HCT116 (cell line): ENCODE data around the gene PIP4K2C. TPM values are rescaled to one million over a fixed set of nuclear protein-coding genes. Genes with fewer than 3 reads are reported as not detected.

ENCODE experiments used
- ATAC-seq: fragments of 200-7000 bp; cut with Tn5 transposase; 2 replicates; pipeline ENCODE4 v1.9.1; 2020; ENCODE audit warnings: mild to moderate bottlenecking, moderate library complexity
- BruUV-seq: library from RNA; stranded (reverse); fragments of 400-500 nt; replicated peaks from 2 replicates; lab custom pipeline; 2021; lab: Mats Ljungman, UMichigan
- CTCF ChIA-PET: fragments of 300-600 bp; sonication (Branson Sonifier 250); formaldehyde crosslinking; loops from one replicate; lab custom pipeline; 2021; ENCODE audit warnings: antibody characterized with exemption; lab: Charles Lee
- POLR2A ChIA-PET: fragments of 300-600, 350-600 bp; sonication (Branson Sonifier 250); formaldehyde crosslinking; loops from one replicate; lab custom pipeline; 2021; ENCODE audit warnings: antibody characterized with exemption; lab: Charles Lee
- RAD21 ChIA-PET, 2 experiments: fragments of 300-600 bp; sonication (Branson Sonifier 250); formaldehyde crosslinking; loops; one replicate each; lab custom pipeline; 2023; ENCODE audit warnings: low total read pairs in 2 of 2; ENCODE audit not compliant: uncharacterized antibody in 2 of 2, unreplicated experiment in 2 of 2, low non-redundant PET in 1 of 2; lab: Charles Lee
- DNase-seq: peaks from one replicate; pipeline ENCODE4 v3.0.0-alpha.2; 2010; ENCODE audit warnings: low read depth, low spot score
- H2AFZ ChIP-seq: fragments of 200-600 bp; shearing (Covaris generic), sonication (generic); 2 replicates; pipeline ENCODE4 v1.6.1; 2017; ENCODE audit warnings: low read depth, mixed run types, mixed read lengths, antibody characterized with exemption, low read length; ENCODE audit not compliant: poor library complexity, severe bottlenecking
- H3K27ac ChIP-seq: 2 replicates; pipeline ENCODE4 v1.5.1; 2012; ENCODE audit warnings: low read depth, low read length
- H3K27me3 ChIP-seq: fragments of 200-600 bp; sonication (generic); 2 replicates; pipeline ENCODE4 v1.6.1; 2016; ENCODE audit warnings: mixed run types, low read length, mixed read lengths; ENCODE audit not compliant: insufficient read depth
- H3K36me3 ChIP-seq, 2 experiments: fragments of 200-500 bp in 1 of 2; fragments of 200-600 bp in 1 of 2; sonication (Bioruptor generic) in 1 of 2; sonication (generic) in 1 of 2; 2 replicates each; pipeline versions ENCODE4 v1.5.1 to v1.6.1; 2014 to 2016; ENCODE audit warnings: low read length in 2 of 2, inconsistent platforms in 1 of 2, mixed read lengths in 1 of 2, mixed run types in 1 of 2; ENCODE audit not compliant: insufficient read depth in 2 of 2, control insufficient read depth in 1 of 2
- H3K4me1 ChIP-seq, 2 experiments: fragments of 200-600 bp in 1 of 2; sonication (generic) in 1 of 2; 2 replicates each; pipeline versions ENCODE4 v1.5.1 to v1.6.1; 2012 to 2017; ENCODE audit warnings: low read length in 2 of 2, inconsistent platforms in 1 of 2, mild to moderate bottlenecking in 1 of 2, mixed read lengths in 1 of 2, mixed run types in 1 of 2, moderate library complexity in 1 of 2; ENCODE audit not compliant: insufficient read depth in 2 of 2, control insufficient read depth in 1 of 2
- H3K4me2 ChIP-seq: fragments of 200-600 bp; sonication (generic); 2 replicates; pipeline ENCODE4 v1.6.1; 2017; ENCODE audit warnings: mixed run types, low read length, mixed read lengths
- H3K4me3 ChIP-seq, 2 experiments: fragments of 200-600 bp in 1 of 2; sonication (generic) in 1 of 2; replicated peaks in 1 of 2; 2 replicates each; pipeline ENCODE4 v1.5.1; 2011 to 2016; ENCODE audit warnings: low read length in 2 of 2, control low read depth in 1 of 2, low read depth in 1 of 2, mild to moderate bottlenecking in 1 of 2, mixed read lengths in 1 of 2, mixed run types in 1 of 2
- H3K79me2 ChIP-seq: fragments of 200-600 bp; sonication (generic); 2 replicates; pipeline ENCODE4 v1.6.1; 2017; ENCODE audit warnings: mild to moderate bottlenecking, mixed run types, low read length, moderate library complexity, mixed read lengths; ENCODE audit not compliant: insufficient read depth
- H3K9ac ChIP-seq: fragments of 200-600 bp; sonication (generic); 2 replicates; pipeline ENCODE4 v1.6.1; 2016; ENCODE audit warnings: low read length, mixed read lengths
- H3K9me2 ChIP-seq: fragments of 200-600 bp; sonication (generic), shearing (Covaris generic); 2 replicates; pipeline ENCODE4 v1.6.1; 2017; ENCODE audit warnings: mixed run types, mild to moderate bottlenecking, moderate library complexity; ENCODE audit not compliant: insufficient read depth
- H3K9me3 ChIP-seq, 2 experiments: fragments of 200-500 bp in 1 of 2; fragments of 200-600 bp in 1 of 2; sonication (Bioruptor generic) in 1 of 2; sonication (generic) in 1 of 2; 2 replicates each; pipeline ENCODE4 v1.6.1; 2014 to 2017; ENCODE audit warnings: low read length in 2 of 2, mixed read lengths in 2 of 2, inconsistent platforms in 1 of 2, low read depth in 1 of 2, mild to moderate bottlenecking in 1 of 2, mixed run types in 1 of 2, moderate library complexity in 1 of 2; ENCODE audit not compliant: control insufficient read depth in 1 of 2, insufficient read depth in 1 of 2
- H4K20me1 ChIP-seq: fragments of 200-600 bp; sonication (generic), shearing (Covaris generic); 2 replicates; pipeline ENCODE4 v1.6.1; 2017; ENCODE audit warnings: mixed run types, mild to moderate bottlenecking, moderate library complexity; ENCODE audit not compliant: insufficient read depth
- CBX3 ChIP-seq: IDR thresholded peaks from 2 replicates; pipeline ENCODE4 v1.6.1; 2012; ENCODE audit warnings: low read depth
- CEBPB ChIP-seq: IDR thresholded peaks from 2 replicates; pipeline ENCODE4 v1.6.1; 2012; ENCODE audit warnings: low read depth
- ELF1 ChIP-seq: IDR thresholded peaks from 2 replicates; pipeline ENCODE4 v1.6.1; 2012; ENCODE audit warnings: low read depth, borderline replicate concordance
- EZH2 ChIP-seq: fragments of 200-600 bp; sonication (generic); IDR thresholded peaks from 2 replicates; pipeline ENCODE4 v1.6.1; 2017; ENCODE audit warnings: antibody characterized with exemption, mixed run types
- EZH2phosphoT487 ChIP-seq: fragments of 200-600 bp; IDR thresholded peaks from 2 replicates; pipeline ENCODE4 v1.6.1; 2018; ENCODE audit warnings: antibody characterized with exemption, borderline replicate concordance
- FOSL1 ChIP-seq: IDR thresholded peaks from 2 replicates; pipeline ENCODE4 v1.6.1; 2012; ENCODE audit warnings: low read depth
- JUND ChIP-seq: IDR thresholded peaks from 2 replicates; pipeline ENCODE4 v1.6.1; 2012
- POLR2A ChIP-seq: IDR thresholded peaks from 2 replicates; pipeline ENCODE4 v1.7.0; 2011; ENCODE audit warnings: borderline replicate concordance; ENCODE audit not compliant: insufficient read depth, insufficient read length; ENCODE audit errors: extremely low read depth
- SP1 ChIP-seq: IDR thresholded peaks from 2 replicates; pipeline ENCODE4 v1.6.1; 2012; ENCODE audit warnings: low read depth
- SRF ChIP-seq: IDR thresholded peaks from 2 replicates; pipeline ENCODE4 v1.6.1; 2012; ENCODE audit warnings: low read depth
- intact Hi-C: fragments of 100-400 bp; cut with micrococcal nuclease; formaldehyde crosslinking; loops from 2 replicates; pipeline ENCODE4 v1.10.0; 2022
- total RNA-seq: library from RNA; stranded (reverse); gene quantifications from one replicate; pipeline ENCODE4 v1.2.1, GENCODE V29; 2021; ENCODE audit not compliant: unreplicated experiment
- TF ChIP-seq, protein P1 (sequence below), 3 experiments: fragments of 200-600 bp in 1 of 3; sonication (generic) in 1 of 3; IDR thresholded peaks in 2 of 3; conservative IDR thresholded peaks in 1 of 3; 2 replicates each; pipeline ENCODE4 v1.5.1; 2012 to 2017; ENCODE audit warnings: low read depth in 2 of 3, low read length in 2 of 3, antibody characterized with exemption in 1 of 3, borderline replicate concordance in 1 of 3, control low read depth in 1 of 3, mild to moderate bottlenecking in 1 of 3, mixed read lengths in 1 of 3, mixed run types in 1 of 3, moderate library complexity in 1 of 3; ENCODE audit not compliant: insufficient read depth in 1 of 3
- TF ChIP-seq, protein P2 (sequence below): IDR thresholded peaks from 2 replicates; pipeline ENCODE4 v1.6.1; 2012
- TF ChIP-seq, protein P3 (sequence below): IDR thresholded peaks from 2 replicates; pipeline ENCODE4 v1.6.1; 2012

The PIP4K2C gene
- total RNA-seq, 1 experiment from 2014 or later, result 38.4 TPM

DNA sequence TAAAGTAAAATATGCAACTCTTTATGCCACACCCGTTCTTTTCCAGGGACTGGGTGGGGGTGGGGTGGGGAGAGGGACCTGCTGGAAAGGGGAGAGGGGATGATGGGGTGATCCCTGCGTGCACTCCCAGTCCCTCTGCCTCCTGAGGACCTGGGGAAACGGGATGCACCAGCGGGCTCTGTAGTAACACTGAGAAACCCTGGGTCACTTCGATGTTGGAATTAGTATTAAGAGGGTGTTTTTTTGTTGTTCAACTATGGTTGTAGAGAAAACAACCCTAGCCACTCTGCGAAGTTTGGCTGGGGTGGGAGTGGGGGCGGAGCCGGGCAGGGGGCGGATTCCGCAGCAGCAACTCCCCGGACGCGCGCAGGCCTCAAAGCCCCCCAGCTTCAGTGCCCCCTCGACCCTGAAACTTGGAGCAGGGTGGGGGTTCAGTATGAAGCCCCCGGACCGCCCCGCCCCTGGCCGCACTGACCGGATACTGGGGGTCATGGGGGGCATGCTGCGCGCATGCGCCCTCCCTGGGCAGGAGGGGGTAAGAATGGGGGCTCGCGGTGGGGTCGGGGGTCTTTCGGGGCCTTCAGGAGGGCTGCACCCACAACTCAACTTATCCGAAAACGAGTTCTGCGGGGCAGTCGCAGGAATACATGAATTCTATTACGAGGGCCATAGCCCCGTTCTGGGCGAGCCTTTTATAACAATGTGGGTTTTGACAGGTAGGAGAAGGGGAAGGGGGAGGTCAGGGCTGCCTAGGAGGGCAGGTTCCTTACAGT lies 19.0 kb downstream of the PIP4K2C start:
- Histone ChIP-seq H3K9me3 (no peaks in the 10 kb centered on the region), H3K4me3 (no peak overlapping the region), H3K27me3 (no peaks in the 10 kb centered on the region), H4K20me1 (no peaks in the 10 kb centered on the region), H3K36me3 (no peaks in the 10 kb centered on the region), H3K79me2 (no peaks in the 10 kb centered on the region), H2AFZ (no peak overlapping the region), H3K9ac (no peak overlapping the region), H3K27ac (no peak overlapping the region), H3K4me1 (peaks cover 0 to 9% of the 10 kb centered on the region in 2 experiments; a peak in 1 of 4 replicates), H3K4me2 (no peak overlapping the region), H3K9me2 (no peaks in the 10 kb centered on the region)
- no peak for ATAC-seq
- POLR2A ChIA-PET, result no interaction called here
- intact Hi-C loops, result no loop called here
- no peak for DNase-seq
- BruUV-seq, result no TSS peak
- TF ChIP-seq SRF, result no peak
- TF ChIP-seq, protein P1, sequence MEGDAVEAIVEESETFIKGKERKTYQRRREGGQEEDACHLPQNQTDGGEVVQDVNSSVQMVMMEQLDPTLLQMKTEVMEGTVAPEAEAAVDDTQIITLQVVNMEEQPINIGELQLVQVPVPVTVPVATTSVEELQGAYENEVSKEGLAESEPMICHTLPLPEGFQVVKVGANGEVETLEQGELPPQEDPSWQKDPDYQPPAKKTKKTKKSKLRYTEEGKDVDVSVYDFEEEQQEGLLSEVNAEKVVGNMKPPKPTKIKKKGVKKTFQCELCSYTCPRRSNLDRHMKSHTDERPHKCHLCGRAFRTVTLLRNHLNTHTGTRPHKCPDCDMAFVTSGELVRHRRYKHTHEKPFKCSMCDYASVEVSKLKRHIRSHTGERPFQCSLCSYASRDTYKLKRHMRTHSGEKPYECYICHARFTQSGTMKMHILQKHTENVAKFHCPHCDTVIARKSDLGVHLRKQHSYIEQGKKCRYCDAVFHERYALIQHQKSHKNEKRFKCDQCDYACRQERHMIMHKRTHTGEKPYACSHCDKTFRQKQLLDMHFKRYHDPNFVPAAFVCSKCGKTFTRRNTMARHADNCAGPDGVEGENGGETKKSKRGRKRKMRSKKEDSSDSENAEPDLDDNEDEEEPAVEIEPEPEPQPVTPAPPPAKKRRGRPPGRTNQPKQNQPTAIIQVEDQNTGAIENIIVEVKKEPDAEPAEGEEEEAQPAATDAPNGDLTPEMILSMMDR (IDR thresholded peaks at IDR 0.05 in 2 of 3, conservative IDR thresholded peaks at IDR 0.05 in 1 of 3; ENCODE audit: borderline replicate concordance in 1 of 3, insufficient read depth in 1 of 3, low read depth in 2 of 3, low read length in 2 of 3), result no peak
- TF ChIP-seq EZH2phosphoT487, result no peak
- no peak for TF ChIP-seq POLR2A
- TF ChIP-seq ELF1, result no peak
- CTCF ChIA-PET, result no interaction called here
- RAD21 ChIA-PET, result no interaction called here

DNA sequence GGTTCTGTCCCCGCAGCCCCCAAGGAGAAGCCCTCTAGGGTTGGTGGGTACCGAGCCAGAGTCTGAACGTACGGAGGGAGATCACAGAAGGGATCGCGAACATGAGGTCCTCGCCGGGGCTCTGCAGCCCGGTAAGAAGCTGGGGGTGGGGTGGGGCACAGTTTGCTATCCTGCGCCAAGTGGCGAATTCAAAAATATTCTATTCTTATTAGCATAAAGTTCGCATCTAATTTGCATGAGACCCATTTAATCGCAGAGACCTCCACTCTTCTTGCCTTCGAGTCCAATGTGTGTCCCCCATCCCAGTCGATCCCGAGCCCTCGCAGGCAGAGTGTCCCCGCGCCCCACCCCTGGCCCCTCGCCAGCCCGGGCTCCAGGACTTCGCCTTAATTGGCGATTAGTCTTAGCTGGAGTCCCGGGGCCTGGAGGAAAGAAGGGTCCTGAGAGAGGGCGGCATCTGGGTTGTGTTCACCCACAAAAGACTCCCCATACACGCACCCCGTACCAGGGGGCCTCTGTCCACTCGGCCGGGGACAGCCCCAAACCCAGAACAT lies 19.6 kb downstream of the PIP4K2C start:
- intact Hi-C loops, result no loop called here
- Histone ChIP-seq H3K9me3 (no peaks in the 10 kb centered on the region), H4K20me1 (no peaks in the 10 kb centered on the region), H3K4me3 (no peak overlapping the region), H3K36me3 (no peaks in the 10 kb centered on the region), H3K79me2 (no peaks in the 10 kb centered on the region), H2AFZ (no peak overlapping the region), H3K27ac (no peak overlapping the region), H3K9me2 (no peaks in the 10 kb centered on the region), H3K27me3 (no peaks in the 10 kb centered on the region), H3K9ac (no peak overlapping the region; the same call in 1 of the 2 replicates), H3K4me2 (peak overlapping the region; percentile 64; the same call in 1 of the 2 replicates), H3K4me1 (peaks cover 0 to 9% of the 10 kb centered on the region in 2 experiments; a peak in 1 of 4 replicates)
- ATAC-seq (no peak), DNase-seq (no peak)
- RAD21 ChIA-PET, result no interaction called here
- POLR2A ChIA-PET, result no interaction called here
- CTCF ChIA-PET, result interaction anchor here (2.0 kb wide), 1 partner anchor 27 kb away, joined by 7 read pairs; no protein-coding TSS in a partner anchor
- no TSS peak for BruUV-seq
- no peak for TF ChIP-seq FOSL1
- TF ChIP-seq, protein P2, sequence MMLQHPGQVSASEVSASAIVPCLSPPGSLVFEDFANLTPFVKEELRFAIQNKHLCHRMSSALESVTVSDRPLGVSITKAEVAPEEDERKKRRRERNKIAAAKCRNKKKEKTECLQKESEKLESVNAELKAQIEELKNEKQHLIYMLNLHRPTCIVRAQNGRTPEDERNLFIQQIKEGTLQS, result no peak
- no peak for TF ChIP-seq EZH2phosphoT487
- TF ChIP-seq CEBPB, result no peak
- TF ChIP-seq, protein P1 (IDR thresholded peaks at IDR 0.05 in 2 of 3, conservative IDR thresholded peaks at IDR 0.05 in 1 of 3; ENCODE audit: borderline replicate concordance in 1 of 3, insufficient read depth in 1 of 3, low read depth in 2 of 3, low read length in 2 of 3), result no peak
- TF ChIP-seq, protein P3, sequence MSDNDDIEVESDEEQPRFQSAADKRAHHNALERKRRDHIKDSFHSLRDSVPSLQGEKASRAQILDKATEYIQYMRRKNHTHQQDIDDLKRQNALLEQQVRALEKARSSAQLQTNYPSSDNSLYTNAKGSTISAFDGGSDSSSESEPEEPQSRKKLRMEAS, result no peak
- no peak for TF ChIP-seq JUND
- TF ChIP-seq SP1, result no peak
- TF ChIP-seq EZH2, result no peak
- no peak for TF ChIP-seq CBX3
